Measurements from ENCODE around the gene CD86. TPM values are rescaled to one million over a fixed set of nuclear protein-coding genes. Genes with fewer than 3 reads are reported as not detected.

CD86 gene
- total and polyA plus RNA-seq, 10 donors = 9.8 to 41.8 (median 25.3) TPM

GRCh38 chr3:122167630-122168029 lies 112.5 kb downstream of the CD86 start:
- no peaks in the 10 kb centered on the region for H3K36me3 ChIP-seq
- H3K9me3 ChIP-seq = peaks cover 0 to 15% (median under 1%) of the 10 kb centered on the region in 8 donors
- DNase-seq = no peak
- intact Hi-C loops (cut with DNase I; ENCODE audit: low total_unique reads) = no loop called here
- no peak overlapping the region for H3K27ac ChIP-seq
- no peaks in the 10 kb centered on the region for H3K4me1 ChIP-seq
- no peak for TF ChIP-seq CTCF (IDR thresholded peaks at IDR 0.05 in 8 of 11, conservative IDR thresholded peaks at IDR 0.05 in 3 of 11)
- no peak for TF ChIP-seq POLR2AphosphoS5 (IDR thresholded peaks at IDR 0.05)
- no peak for TF ChIP-seq POLR2A (IDR thresholded peaks at IDR 0.05)
- H3K27me3 ChIP-seq (replicated peaks in 1 of 7) = no peaks in the 10 kb centered on the region
- H3K4me3 ChIP-seq = no peak overlapping the region

GRCh38 chr3:122168044-122168443 lies 112.9 kb downstream of the CD86 start:
- intact Hi-C loops (cut with DNase I; ENCODE audit: low total_unique reads) = no loop called here
- peaks cover 0 to 20% (median 5%) of the 10 kb centered on the region in 8 donors for H3K9me3 ChIP-seq
- H3K4me3 ChIP-seq = no peak overlapping the region
- no peaks in the 10 kb centered on the region for H3K4me1 ChIP-seq
- DNase-seq = no peak
- TF ChIP-seq POLR2A (IDR thresholded peaks at IDR 0.05) (no peak), CTCF (IDR thresholded peaks at IDR 0.05 in 8 of 11, conservative IDR thresholded peaks at IDR 0.05 in 3 of 11) (no peak), POLR2AphosphoS5 (IDR thresholded peaks at IDR 0.05) (no peak)
- WGBS, 5 donors = 72 to 92% (median 88%) methylated on average over 3 of the region's 3 CpGs
- no peak overlapping the region for H3K27ac ChIP-seq
- no peaks in the 10 kb centered on the region for H3K36me3 ChIP-seq
- no peaks in the 10 kb centered on the region for H3K27me3 ChIP-seq (replicated peaks in 1 of 7)

- no peaks in the 10 kb centered on the region for H3K27me3 ChIP-seq (replicated peaks in 1 of 7)
- TF ChIP-seq CTCF (IDR thresholded peaks at IDR 0.05 in 8 of 11, conservative IDR thresholded peaks at IDR 0.05 in 3 of 11) = no peak
- no peak for TF ChIP-seq POLR2AphosphoS5 (IDR thresholded peaks at IDR 0.05)
- TF ChIP-seq POLR2A (IDR thresholded peaks at IDR 0.05) = no peak
- H3K4me1 ChIP-seq = no peaks in the 10 kb centered on the region
- H3K27ac ChIP-seq = no peak overlapping the region
- WGBS, 5 donors = 71 to 92% (median 86%) methylated on average over 3 of the region's 3 CpGs
- H3K4me3 ChIP-seq = no peak overlapping the region
- H3K36me3 ChIP-seq = no peaks in the 10 kb centered on the region
- H3K9me3 ChIP-seq = peaks cover 0 to 29% (median 11%) of the 10 kb centered on the region in 8 donors
- DNase-seq = no peak
- intact Hi-C loops (cut with DNase I; ENCODE audit: low total_unique reads) = no loop called here
Measured at GRCh38 chr3:122169911-122170310, 114.7 kb downstream of the CD86 start.

Small RNAs within 50 kb of the gene (small RNA-seq; reads per million reads assigned to genes)
- 0 reads per million in 4 donors for gene RF00019

Other genes starting within 250 kb of the CD86 start
- 10 to 100 TPM; 24.7 to 39.1 (median 27.2) TPM for gene IQCB1, start 220.3 kb upstream of the CD86 start, total RNA-seq
- gene IQCB1, start 220.3 kb upstream of the CD86 start, polyA plus RNA-seq = 10 to 100 TPM; 14.9 to 26.0 (median 18.6) TPM
- gene EAF2, start 220.2 kb upstream of the CD86 start, total RNA-seq = 10 to 100 TPM; 24.9 to 60.6 (median 33.6) TPM
- gene EAF2, start 220.2 kb upstream of the CD86 start, polyA plus RNA-seq = 10 to 100 TPM; 32.4 to 53.7 (median 36.9) TPM
- 10 to 100 TPM in 6 of 7 donors, 1 to 10 TPM in 1; 7.2 to 18.7 (median 13.2) TPM for gene SLC15A2, start 161.0 kb upstream of the CD86 start, total RNA-seq
- 1 to 10 TPM; 4.3 to 5.6 (median 4.7) TPM for gene SLC15A2, start 161.0 kb upstream of the CD86 start, polyA plus RNA-seq
- gene ILDR1, start 33.1 kb upstream of the CD86 start, total RNA-seq = 1 to 10 TPM in 5 of 7 donors, under 1 TPM in 2; 0.60 to 3.1 (median 1.2) TPM
- gene ILDR1, start 33.1 kb upstream of the CD86 start, polyA plus RNA-seq = under 1 TPM; 0.26 to 0.86 (median 0.56) TPM
- 1 to 10 TPM in 2 of 7 donors, under 1 TPM in 5; 0.13 to 4.3 (median 0.23) TPM for gene CASR, start 128.3 kb downstream of the CD86 start, total RNA-seq
- under 1 TPM; 0.08 to 0.42 (median 0.13) TPM for gene CASR, start 128.3 kb downstream of the CD86 start, polyA plus RNA-seq

All from spleen (tissue), 11 donors.